Loucy (cell line): ENCODE data around the gene FAM120B.
A peak's percentile ranks its signal among the peaks of the same experiment; 100 is the strongest.

Experiments used
- H2AFZ ChIP-seq: fragments of 200-600 bp; sonication (generic); 2 replicates; pipeline ENCODE4 v1.6.0; 2016; ENCODE audit warnings: antibody characterized with exemption, mild to moderate bottlenecking, low read length, moderate library complexity
- H3F3A ChIP-seq: fragments of 200-600 bp; 2 replicates; pipeline ENCODE4 v1.6.0; 2016; ENCODE audit warnings: antibody characterized with exemption, low read depth, mild to moderate bottlenecking
- H3K27me3 ChIP-seq: fragments of 200-600 bp; sonication (generic); 2 replicates; pipeline ENCODE4 v1.6.1; 2014; ENCODE audit warnings: low read length, mild to moderate bottlenecking; ENCODE audit not compliant: insufficient read depth, poor library complexity, severe bottlenecking
- H3K36me3 ChIP-seq: fragments of 200-600 bp; sonication (generic); 2 replicates; pipeline ENCODE4 v1.6.1; 2016; ENCODE audit warnings: low read length; ENCODE audit not compliant: insufficient read depth
- H3K4me1 ChIP-seq: fragments of 200-600 bp; sonication (generic); 2 replicates; pipeline ENCODE4 v1.5.1; 2014; ENCODE audit warnings: low read length, mild to moderate bottlenecking; ENCODE audit not compliant: insufficient read depth, poor library complexity, severe bottlenecking
- H3K4me2 ChIP-seq: fragments of 200-600 bp; sonication (generic); 2 replicates; pipeline ENCODE4 v1.6.0; 2014; ENCODE audit warnings: antibody characterized with exemption, low read length, low read depth, mild to moderate bottlenecking; ENCODE audit not compliant: poor library complexity, severe bottlenecking
- H3K4me3 ChIP-seq: fragments of 200-600 bp; sonication (generic); 2 replicates; pipeline ENCODE4 v1.5.1; 2014; ENCODE audit warnings: low read length, mild to moderate bottlenecking, mixed read lengths; ENCODE audit not compliant: poor library complexity, severe bottlenecking
- H3K79me2 ChIP-seq: fragments of 200-600 bp; sonication (generic); 2 replicates; pipeline ENCODE4 v1.6.1; 2014; ENCODE audit warnings: low read length; ENCODE audit not compliant: insufficient read depth
- H3K9ac ChIP-seq: fragments of 200-600 bp; sonication (generic); 2 replicates; pipeline ENCODE4 v1.6.0; 2014; ENCODE audit warnings: mild to moderate bottlenecking, low read depth, low read length, moderate library complexity; ENCODE audit not compliant: poor library complexity, severe bottlenecking
- H3K9me2 ChIP-seq: fragments of 200-600 bp; sonication (generic); replicated peaks from 2 replicates; pipeline ENCODE4 v1.6.1; 2016; ENCODE audit warnings: low read depth, low read length, mixed read lengths
- H3K9me3 ChIP-seq: fragments of 200-600 bp; sonication (generic); 2 replicates; pipeline ENCODE4 v1.6.1; 2014; ENCODE audit warnings: mild to moderate bottlenecking, antibody characterized with exemption, low read length, low read depth; ENCODE audit not compliant: insufficient read depth
- H4K20me1 ChIP-seq: fragments of 200-600 bp; sonication (generic); 2 replicates; pipeline ENCODE4 v1.6.0; 2014; ENCODE audit warnings: antibody characterized with exemption, low read length, mild to moderate bottlenecking; ENCODE audit not compliant: insufficient read depth, poor library complexity, severe bottlenecking
- EZH2phosphoT487 ChIP-seq: fragments of 200-600 bp; IDR thresholded peaks from 2 replicates; pipeline ENCODE4 v1.6.1; 2018; ENCODE audit warnings: antibody characterized with exemption, mild to moderate bottlenecking, moderate library complexity, borderline replicate concordance
- TF ChIP-seq, protein P1 (sequence below): fragments of 200-600 bp; sonication (generic); conservative IDR thresholded peaks from 2 replicates; pipeline ENCODE4 v1.5.1; 2014; ENCODE audit warnings: mild to moderate bottlenecking, antibody characterized with exemption, low read length

Gene FAM120B

DNA sequence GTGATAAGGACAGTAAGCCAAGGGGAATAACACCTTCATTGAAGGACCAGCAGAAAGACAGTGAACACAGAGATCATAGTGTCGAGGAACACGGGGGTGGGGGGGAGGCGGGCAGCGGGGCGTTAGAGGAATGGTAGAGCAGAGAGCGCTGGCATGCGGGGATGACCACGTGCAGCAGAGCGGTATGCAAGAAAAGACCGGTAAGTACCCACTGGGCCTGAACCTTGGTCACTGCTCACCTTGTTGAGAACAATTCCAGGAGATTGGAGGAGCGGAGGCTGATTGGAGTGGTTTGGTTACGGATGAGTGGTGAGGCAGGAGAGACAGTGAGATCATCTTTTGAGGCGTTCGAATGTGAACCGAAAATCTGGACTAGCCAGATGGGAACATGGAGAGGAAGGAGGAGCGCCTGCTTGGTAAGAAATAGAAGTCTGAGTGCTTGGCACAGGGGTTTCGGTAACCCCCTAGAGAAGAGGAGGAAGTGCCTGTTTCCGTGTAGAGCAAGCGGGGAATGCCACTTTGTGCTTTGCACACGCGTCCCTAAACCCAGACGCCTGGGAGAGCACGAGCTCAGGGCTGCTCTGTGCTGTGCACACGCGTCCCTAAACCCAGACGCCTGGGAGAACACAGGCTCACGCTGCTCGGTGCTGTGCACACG is 70.0 kb downstream of the FAM120B start:
- Histone ChIP-seq H3K4me2 (no peak overlapping the region), H4K20me1 (no peaks in the 10 kb centered on the region), H3K9me3 (no peaks in the 10 kb centered on the region), H3K4me3 (no peak overlapping the region), H3K4me1 (peaks cover 17% of the 10 kb centered on the region), H2AFZ (no peak overlapping the region), H3K9ac (no peak overlapping the region), H3K79me2 (no peaks in the 10 kb centered on the region), H3F3A (0 out of 2 replicates have a peak, but pooled peaks cover 3% of the 10 kb centered on the region), H3K9me2 (no peaks in the 10 kb centered on the region), H3K36me3 (no peaks in the 10 kb centered on the region), H3K27me3 (no peaks in the 10 kb centered on the region)
- TF ChIP-seq, protein P1, sequence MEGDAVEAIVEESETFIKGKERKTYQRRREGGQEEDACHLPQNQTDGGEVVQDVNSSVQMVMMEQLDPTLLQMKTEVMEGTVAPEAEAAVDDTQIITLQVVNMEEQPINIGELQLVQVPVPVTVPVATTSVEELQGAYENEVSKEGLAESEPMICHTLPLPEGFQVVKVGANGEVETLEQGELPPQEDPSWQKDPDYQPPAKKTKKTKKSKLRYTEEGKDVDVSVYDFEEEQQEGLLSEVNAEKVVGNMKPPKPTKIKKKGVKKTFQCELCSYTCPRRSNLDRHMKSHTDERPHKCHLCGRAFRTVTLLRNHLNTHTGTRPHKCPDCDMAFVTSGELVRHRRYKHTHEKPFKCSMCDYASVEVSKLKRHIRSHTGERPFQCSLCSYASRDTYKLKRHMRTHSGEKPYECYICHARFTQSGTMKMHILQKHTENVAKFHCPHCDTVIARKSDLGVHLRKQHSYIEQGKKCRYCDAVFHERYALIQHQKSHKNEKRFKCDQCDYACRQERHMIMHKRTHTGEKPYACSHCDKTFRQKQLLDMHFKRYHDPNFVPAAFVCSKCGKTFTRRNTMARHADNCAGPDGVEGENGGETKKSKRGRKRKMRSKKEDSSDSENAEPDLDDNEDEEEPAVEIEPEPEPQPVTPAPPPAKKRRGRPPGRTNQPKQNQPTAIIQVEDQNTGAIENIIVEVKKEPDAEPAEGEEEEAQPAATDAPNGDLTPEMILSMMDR: no peak
- TF ChIP-seq EZH2phosphoT487: no peak

DNA sequence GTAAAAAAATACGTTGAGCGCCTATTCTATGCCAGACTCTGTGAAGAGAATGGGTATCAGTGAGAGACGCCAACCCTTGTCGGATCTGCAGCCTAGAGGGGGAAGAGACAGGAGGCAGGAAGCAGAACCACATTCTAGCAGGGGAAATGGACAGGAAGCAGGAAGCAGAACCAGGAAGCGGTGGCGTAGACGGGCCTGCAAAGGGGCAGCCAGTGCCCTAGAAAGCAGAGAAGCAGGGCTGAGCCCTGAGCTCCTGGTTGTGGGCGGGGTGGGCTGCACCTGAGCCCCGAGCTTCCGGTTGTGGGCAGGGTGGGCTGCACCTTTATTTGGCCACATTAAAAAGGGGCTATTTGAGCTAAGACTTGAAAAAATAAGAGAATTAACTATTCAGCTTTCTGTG is 71.9 kb downstream of the FAM120B start:
- Histone ChIP-seq H3K4me2 (peak overlapping the region; percentile 57), H3K9me2 (no peaks in the 10 kb centered on the region), H3F3A (0 out of 2 replicates have a peak, but pooled peaks cover 3% of the 10 kb centered on the region), H3K4me3 (peak overlapping the region; percentile 11), H3K9me3 (no peaks in the 10 kb centered on the region), H3K4me1 (peaks cover 14% of the 10 kb centered on the region), H2AFZ (no peak overlapping the region), H3K79me2 (no peaks in the 10 kb centered on the region), H3K36me3 (no peaks in the 10 kb centered on the region), H3K9ac (no peak overlapping the region), H3K27me3 (no peaks in the 10 kb centered on the region), H4K20me1 (no peaks in the 10 kb centered on the region)
- TF ChIP-seq EZH2phosphoT487: no peak
- TF ChIP-seq, protein P1: no peak

DNA sequence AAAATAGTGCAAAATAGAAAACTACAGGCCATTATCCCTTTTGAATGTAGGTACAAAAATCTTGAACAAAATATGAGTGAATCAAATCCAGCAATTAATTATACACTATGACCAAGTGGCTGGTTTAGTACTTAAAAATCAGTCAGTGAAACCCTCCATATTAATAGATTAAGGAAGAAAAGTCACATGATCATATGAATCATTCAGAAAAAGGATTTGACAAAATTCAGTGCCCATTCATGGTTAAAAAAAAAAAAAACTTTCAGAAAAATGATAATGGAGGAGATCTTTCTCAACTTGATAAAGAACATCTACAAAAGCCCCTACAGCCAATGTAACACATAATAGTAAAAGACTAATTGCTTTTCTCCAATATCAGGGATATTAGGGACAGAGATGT is 75.0 kb downstream of the FAM120B start:
- Histone ChIP-seq H2AFZ (no peak overlapping the region), H4K20me1 (no peaks in the 10 kb centered on the region), H3F3A (0 out of 2 replicates have a peak, but pooled peaks cover 3% of the 10 kb centered on the region), H3K9me3 (no peaks in the 10 kb centered on the region), H3K9me2 (no peaks in the 10 kb centered on the region), H3K4me2 (no peak overlapping the region), H3K9ac (no peak overlapping the region), H3K36me3 (no peaks in the 10 kb centered on the region), H3K4me1 (peaks cover 14% of the 10 kb centered on the region), H3K27me3 (no peaks in the 10 kb centered on the region), H3K79me2 (no peaks in the 10 kb centered on the region), H3K4me3 (no peak overlapping the region)
- TF ChIP-seq EZH2phosphoT487: no peak
- TF ChIP-seq, protein P1: no peak
